Measurements from ENCODE around the gene IGSF8.

IGSF8 gene

GRCh38 chr1:160077486-160077885 is 20.9 kb downstream of the IGSF8 start:
- no peaks in the 10 kb centered on the region for H3K9me3 ChIP-seq (ENCODE audit: control insufficient read depth, insufficient read depth, low read depth, low read length)
- H3K27ac ChIP-seq (ENCODE audit: extremely low read depth, low read depth, low read length) = no peak overlapping the region
- TF ChIP-seq ZNF544 (tag by site-specific recombination; IDR thresholded peaks at IDR 0.05) = no peak
- TF ChIP-seq ZNF391 (tag by site-specific recombination; IDR thresholded peaks at IDR 0.05; ENCODE audit: borderline replicate concordance, low read depth) = no peak
- TF ChIP-seq, protein P1, sequence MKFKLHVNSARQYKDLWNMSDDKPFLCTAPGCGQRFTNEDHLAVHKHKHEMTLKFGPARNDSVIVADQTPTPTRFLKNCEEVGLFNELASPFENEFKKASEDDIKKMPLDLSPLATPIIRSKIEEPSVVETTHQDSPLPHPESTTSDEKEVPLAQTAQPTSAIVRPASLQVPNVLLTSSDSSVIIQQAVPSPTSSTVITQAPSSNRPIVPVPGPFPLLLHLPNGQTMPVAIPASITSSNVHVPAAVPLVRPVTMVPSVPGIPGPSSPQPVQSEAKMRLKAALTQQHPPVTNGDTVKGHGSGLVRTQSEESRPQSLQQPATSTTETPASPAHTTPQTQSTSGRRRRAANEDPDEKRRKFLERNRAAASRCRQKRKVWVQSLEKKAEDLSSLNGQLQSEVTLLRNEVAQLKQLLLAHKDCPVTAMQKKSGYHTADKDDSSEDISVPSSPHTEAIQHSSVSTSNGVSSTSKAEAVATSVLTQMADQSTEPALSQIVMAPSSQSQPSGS (tag by site-specific recombination; IDR thresholded peaks at IDR 0.05; ENCODE audit: low read depth) = no peak
- no peak for TF ChIP-seq ZNF37A (tag by site-specific recombination; IDR thresholded peaks at IDR 0.05)
- TF ChIP-seq ZNF174 (tag by site-specific recombination; IDR thresholded peaks at IDR 0.05) = no peak
- TF ChIP-seq ZNF335 (tag by site-specific recombination; conservative IDR thresholded peaks at IDR 0.05) = no peak
- no peak for TF ChIP-seq ZNF366 (tag by site-specific recombination; conservative IDR thresholded peaks at IDR 0.05)
- TF ChIP-seq ZNF624 (tag by site-specific recombination; IDR thresholded peaks at IDR 0.05) = no peak
- TF ChIP-seq ZNF600 (tag by site-specific recombination; IDR thresholded peaks at IDR 0.05) = no peak
- TF ChIP-seq PATZ1 (tag by site-specific recombination; IDR thresholded peaks at IDR 0.05) = no peak
- no peak for TF ChIP-seq KLF9 (tag by site-specific recombination; IDR thresholded peaks at IDR 0.05; ENCODE audit: low read depth)
- TF ChIP-seq ZNF138 (tag by site-specific recombination; IDR thresholded peaks at IDR 0.05; ENCODE audit: borderline replicate concordance) = no peak
- no peaks in the 10 kb centered on the region for H3K4me1 ChIP-seq (ENCODE audit: control insufficient read depth, insufficient read depth, low read length)
- no peaks in the 10 kb centered on the region for H3K36me3 ChIP-seq (ENCODE audit: control insufficient read depth in 2 of 2, insufficient read depth in 1 of 2, low read length in 2 of 2)
- CTCF ChIA-PET = interaction anchor here (0.5 to 16.5 kb wide), 18 partner anchors 7 to 1769 kb away, joined by 3 to 541 read pairs (median 6); partner anchors contain the start of genes FCRL6, IGSF8, KCNJ10 and PIGM
- H3K4me3 ChIP-seq (ENCODE audit: low read depth, low read length) = no peak overlapping the region
- POLR2A ChIA-PET = interaction anchor here (0.6 kb wide), 1 partner anchor 142 kb away, joined by 5 read pairs; no protein-coding TSS in a partner anchor

DNA sequence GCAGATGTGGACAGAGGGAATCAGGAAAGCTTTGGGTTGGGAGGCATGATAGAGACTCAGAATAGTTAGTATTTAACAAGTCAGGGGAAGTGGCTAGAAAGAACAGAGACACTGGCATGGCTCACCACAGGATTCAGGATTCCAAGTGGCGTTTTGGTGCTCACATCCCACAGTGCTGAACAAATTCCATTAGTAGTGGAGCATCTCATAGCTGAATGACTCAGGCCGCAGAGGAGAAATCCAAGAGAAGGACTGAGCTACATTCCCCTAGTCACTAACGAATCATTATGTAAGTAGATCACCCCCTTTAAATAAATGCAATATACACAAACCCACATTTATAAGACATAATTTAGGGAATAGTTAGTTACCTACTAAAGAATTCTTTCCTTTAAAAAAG is 22.1 kb downstream of the IGSF8 start:
- CTCF ChIA-PET = interaction anchor here (0.8 to 16.5 kb wide), 6 partner anchors 11 to 126 kb away, joined by 3 to 541 read pairs (median 29); no protein-coding TSS in a partner anchor
- POLR2A ChIA-PET = interaction anchor here (0.5 kb wide), 1 partner anchor 332 kb away, joined by 6 read pairs; no protein-coding TSS in a partner anchor
- Histone ChIP-seq H3K4me3 (ENCODE audit: low read depth, low read length) (no peak overlapping the region), H3K36me3 (ENCODE audit: control insufficient read depth in 2 of 2, insufficient read depth in 1 of 2, low read length in 2 of 2) (no peaks in the 10 kb centered on the region), H3K4me1 (ENCODE audit: control insufficient read depth, insufficient read depth, low read length) (no peaks in the 10 kb centered on the region), H3K27ac (ENCODE audit: extremely low read depth, low read depth, low read length) (no peak overlapping the region), H3K9me3 (ENCODE audit: control insufficient read depth, insufficient read depth, low read depth, low read length) (no peaks in the 10 kb centered on the region)
- TF ChIP-seq HOXD13 (CRISPR knock-in tag; IDR thresholded peaks at IDR 0.05; ENCODE audit: borderline replicate concordance) (no peak), GLIS2 (tag by site-specific recombination; IDR thresholded peaks at IDR 0.05) (no peak), ZNF510 (tag by site-specific recombination; IDR thresholded peaks at IDR 0.05; ENCODE audit: insufficient replicate concordance) (no peak), ZNF37A (tag by site-specific recombination; IDR thresholded peaks at IDR 0.05) (no peak), ZNF175 (tag by site-specific recombination; IDR thresholded peaks at IDR 0.05) (no peak), PATZ1 (tag by site-specific recombination; IDR thresholded peaks at IDR 0.05) (no peak), ZNF223 (tag by site-specific recombination; IDR thresholded peaks at IDR 0.05) (no peak), ZNF561 (tag by site-specific recombination; IDR thresholded peaks at IDR 0.05; ENCODE audit: borderline replicate concordance) (no peak), ZNF654 (tag by site-specific recombination; IDR thresholded peaks at IDR 0.05; ENCODE audit: low read depth) (no peak), ZNF211 (tag by site-specific recombination; IDR thresholded peaks at IDR 0.05; ENCODE audit: low read depth) (no peak), GLI2 (tag by site-specific recombination; IDR thresholded peaks at IDR 0.05; ENCODE audit: borderline replicate concordance, low read depth) (no peak), ZBTB49 (tag by site-specific recombination; IDR thresholded peaks at IDR 0.05; ENCODE audit: low read depth) (no peak), ZNF596 (tag by site-specific recombination; IDR thresholded peaks at IDR 0.05) (no peak), ZNF473 (tag by site-specific recombination; IDR thresholded peaks at IDR 0.05) (no peak), YY2 (tag by site-specific recombination; IDR thresholded peaks at IDR 0.05) (no peak)
- TF ChIP-seq, protein P2, sequence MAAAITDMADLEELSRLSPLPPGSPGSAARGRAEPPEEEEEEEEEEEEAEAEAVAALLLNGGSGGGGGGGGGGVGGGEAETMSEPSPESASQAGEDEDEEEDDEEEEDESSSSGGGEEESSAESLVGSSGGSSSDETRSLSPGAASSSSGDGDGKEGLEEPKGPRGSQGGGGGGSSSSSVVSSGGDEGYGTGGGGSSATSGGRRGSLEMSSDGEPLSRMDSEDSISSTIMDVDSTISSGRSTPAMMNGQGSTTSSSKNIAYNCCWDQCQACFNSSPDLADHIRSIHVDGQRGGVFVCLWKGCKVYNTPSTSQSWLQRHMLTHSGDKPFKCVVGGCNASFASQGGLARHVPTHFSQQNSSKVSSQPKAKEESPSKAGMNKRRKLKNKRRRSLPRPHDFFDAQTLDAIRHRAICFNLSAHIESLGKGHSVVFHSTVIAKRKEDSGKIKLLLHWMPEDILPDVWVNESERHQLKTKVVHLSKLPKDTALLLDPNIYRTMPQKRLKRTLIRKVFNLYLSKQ (tag by site-specific recombination; IDR thresholded peaks at IDR 0.05; ENCODE audit: borderline replicate concordance) = no peak
